Immature natural killer cell (primary cell): ENCODE results near the gene ZMYND8. TPM values are rescaled to one million over a fixed set of nuclear protein-coding genes. Genes with fewer than 3 reads are reported as not detected.
A peak's percentile ranks its signal among the peaks of the same experiment; 100 is the strongest.

Experiments used
- DNase-seq, 3 donors: peaks; one replicate each; pipeline ENCODE4 v3.0.0; 2022; ENCODE audit warnings: mixed read lengths in 1 of 3
- H3K27ac Mint-ChIP-seq, 6 donors: one replicate each; pipeline ENCODE4 v1.8.0; 2020; ENCODE audit warnings: mixed read lengths in 6 of 6, mild to moderate bottlenecking in 5 of 6, inconsistent platforms in 4 of 6, moderate library complexity in 3 of 6
- H3K27me3 Mint-ChIP-seq, 3 donors: one replicate each; pipeline ENCODE4 v1.8.0; 2020 to 2021; ENCODE audit warnings: low read depth in 3 of 3, mild to moderate bottlenecking in 3 of 3, mixed read lengths in 3 of 3, moderate library complexity in 3 of 3, inconsistent platforms in 1 of 3
- H3K36me3 Mint-ChIP-seq, 3 donors: one replicate each; pipeline ENCODE4 v1.8.0; 2020; ENCODE audit warnings: mixed read lengths in 3 of 3, inconsistent platforms in 2 of 3, mild to moderate bottlenecking in 2 of 3
- H3K4me1 Mint-ChIP-seq, 2 donors: one replicate each; pipeline ENCODE4 v1.8.0; 2020; ENCODE audit warnings: inconsistent platforms in 2 of 2, mild to moderate bottlenecking in 2 of 2, mixed read lengths in 2 of 2, moderate library complexity in 1 of 2
- H3K4me3 Mint-ChIP-seq, 5 donors: one replicate each; pipeline ENCODE4 v1.8.0; 2020; ENCODE audit warnings: mild to moderate bottlenecking in 5 of 5, mixed read lengths in 5 of 5, inconsistent platforms in 3 of 5, moderate library complexity in 3 of 5
- H3K9me3 Mint-ChIP-seq, 6 donors: one replicate each; pipeline ENCODE4 v1.8.0; 2020; ENCODE audit warnings: mild to moderate bottlenecking in 6 of 6, mixed read lengths in 6 of 6, inconsistent platforms in 4 of 6, moderate library complexity in 3 of 6
- polyA plus RNA-seq, 3 donors: library from polyadenylated mRNA; unstranded; fragments of 300-500 nt; fragmentation: Illumina TruSeq; gene quantifications; one replicate each; pipeline ENCODE4 v1.2.3, GENCODE V29; 2021

ZMYND8 gene
- polyA plus RNA-seq, 3 donors from 2014 or later, result 3.4 to 16.9 (median 5.1) TPM

GRCh38 chr20:47353692-47354463 lies 2.6 kb downstream of the ZMYND8 start:
- peak overlapping the region in 4 of 5 donors; percentile 82 to 94 (median 90) for H3K4me3 Mint-ChIP-seq
- H3K27ac Mint-ChIP-seq, result peak overlapping the region in 4 of 6 donors; percentile 97 to 100 (median 98)
- H3K9me3 Mint-ChIP-seq, result no peaks in the 10 kb centered on the region
- peaks cover 3 to 8% (median 5%) of the 10 kb centered on the region in 3 donors for H3K27me3 Mint-ChIP-seq
- no peak for DNase-seq
- H3K4me1 Mint-ChIP-seq, result peaks cover 0 to 21% of the 10 kb centered on the region in 2 donors
- peaks cover 0 to 3% (median 0%) of the 10 kb centered on the region in 3 donors for H3K36me3 Mint-ChIP-seq

- Mint-ChIP-seq H3K27me3 (peaks cover 3 to 8% (median 5%) of the 10 kb centered on the region in 3 donors), H3K4me1 (peaks cover 0 to 20% of the 10 kb centered on the region in 2 donors), H3K4me3 (peak overlapping the region in 4 of 5 donors; percentile 59 to 91 (median 85)), H3K27ac (peak overlapping the region in 3 of 6 donors; percentile 48 to 73 (median 54)), H3K9me3 (no peaks in the 10 kb centered on the region), H3K36me3 (peaks cover 0 to 3% (median 0%) of the 10 kb centered on the region in 3 donors)
- DNase-seq, result no peak
These were observed 3.2 kb downstream of the ZMYND8 start for GRCh38 chr20:47353239-47353691.

GRCh38 chr20:47352332-47353238 lies 3.9 kb downstream of the ZMYND8 start:
- peaks cover 0 to 5% (median 3%) of the 10 kb centered on the region in 3 donors for H3K36me3 Mint-ChIP-seq
- no peaks in the 10 kb centered on the region for H3K9me3 Mint-ChIP-seq
- H3K4me1 Mint-ChIP-seq, result peaks cover 0 to 14% of the 10 kb centered on the region in 2 donors
- H3K27me3 Mint-ChIP-seq, result peaks cover 3 to 8% (median 5%) of the 10 kb centered on the region in 3 donors
- peak overlapping the region in 1 of 5 donors; percentile 59 for H3K4me3 Mint-ChIP-seq
- DNase-seq, result no peak
- peak overlapping the region in 1 of 6 donors; percentile 33 for H3K27ac Mint-ChIP-seq

GRCh38 chr20:47351643-47352331 lies 4.7 kb downstream of the ZMYND8 start:
- peaks cover 0 to 11% of the 10 kb centered on the region in 2 donors for H3K4me1 Mint-ChIP-seq
- no peak overlapping the region for H3K4me3 Mint-ChIP-seq
- H3K9me3 Mint-ChIP-seq, result no peaks in the 10 kb centered on the region
- no peak overlapping the region for H3K27ac Mint-ChIP-seq
- DNase-seq, result no peak
- H3K27me3 Mint-ChIP-seq, result peaks cover 0 to 9% (median 5%) of the 10 kb centered on the region in 3 donors
- H3K36me3 Mint-ChIP-seq, result peaks cover 0 to 9% (median 8%) of the 10 kb centered on the region in 3 donors

- H3K27ac Mint-ChIP-seq, result no peak overlapping the region
- H3K36me3 Mint-ChIP-seq, result peaks cover 0 to 16% (median 13%) of the 10 kb centered on the region in 3 donors
- peaks cover 0 to 12% of the 10 kb centered on the region in 2 donors for H3K4me1 Mint-ChIP-seq
- no peak for DNase-seq
- H3K27me3 Mint-ChIP-seq, result peaks cover 0 to 5% (median 0%) of the 10 kb centered on the region in 3 donors
- H3K9me3 Mint-ChIP-seq, result no peaks in the 10 kb centered on the region
- no peak overlapping the region for H3K4me3 Mint-ChIP-seq
These were observed 5.6 kb downstream of the ZMYND8 start for GRCh38 chr20:47350691-47351545.

GRCh38 chr20:47350181-47350550 lies 6.3 kb downstream of the ZMYND8 start:
- DNase-seq, result no peak
- H3K4me3 Mint-ChIP-seq, result no peak overlapping the region
- no peaks in the 10 kb centered on the region for H3K9me3 Mint-ChIP-seq
- no peak overlapping the region for H3K27ac Mint-ChIP-seq
- peaks cover 1 to 17% (median 13%) of the 10 kb centered on the region in 3 donors for H3K36me3 Mint-ChIP-seq
- peaks cover 2 to 13% of the 10 kb centered on the region in 2 donors for H3K4me1 Mint-ChIP-seq
- H3K27me3 Mint-ChIP-seq, result peaks cover 0 to 2% (median 0%) of the 10 kb centered on the region in 3 donors

- Mint-ChIP-seq H3K4me3 (no peak overlapping the region), H3K9me3 (no peaks in the 10 kb centered on the region), H3K27ac (no peak overlapping the region), H3K36me3 (peaks cover 4 to 20% (median 13%) of the 10 kb centered on the region in 3 donors), H3K4me1 (peaks cover 6 to 15% of the 10 kb centered on the region in 2 donors), H3K27me3 (peaks cover 0 to 1% (median 0%) of the 10 kb centered on the region in 3 donors)
- DNase-seq, result no peak
These were observed 6.9 kb downstream of the ZMYND8 start for GRCh38 chr20:47349365-47350180.

GRCh38 chr20:47348539-47349142 lies 7.9 kb downstream of the ZMYND8 start:
- peaks cover 8 to 20% (median 17%) of the 10 kb centered on the region in 3 donors for H3K36me3 Mint-ChIP-seq
- H3K4me1 Mint-ChIP-seq, result peaks cover 16 to 21% of the 10 kb centered on the region in 2 donors
- DNase-seq, result no peak
- no peak overlapping the region for H3K27ac Mint-ChIP-seq
- H3K27me3 Mint-ChIP-seq, result peaks cover 0 to 1% (median 0%) of the 10 kb centered on the region in 3 donors
- no peaks in the 10 kb centered on the region for H3K9me3 Mint-ChIP-seq
- no peak overlapping the region for H3K4me3 Mint-ChIP-seq

- H3K27ac Mint-ChIP-seq, result peak overlapping the region in 4 of 6 donors; percentile 26 to 67 (median 48)
- H3K27me3 Mint-ChIP-seq, result peaks cover 0 to 1% (median 0%) of the 10 kb centered on the region in 3 donors
- DNase-seq, result no peak
- H3K4me3 Mint-ChIP-seq, result no peak overlapping the region
- no peaks in the 10 kb centered on the region for H3K9me3 Mint-ChIP-seq
- peaks cover 8 to 21% (median 17%) of the 10 kb centered on the region in 3 donors for H3K36me3 Mint-ChIP-seq
- peaks cover 24 to 29% of the 10 kb centered on the region in 2 donors for H3K4me1 Mint-ChIP-seq
These were observed 8.7 kb downstream of the ZMYND8 start for GRCh38 chr20:47347661-47348435.

- no peak for DNase-seq
- Mint-ChIP-seq H3K9me3 (no peaks in the 10 kb centered on the region), H3K36me3 (peaks cover 8 to 24% (median 14%) of the 10 kb centered on the region in 3 donors), H3K4me3 (no peak overlapping the region), H3K27ac (peak overlapping the region in 4 of 6 donors; percentile 36 to 68 (median 50)), H3K4me1 (peaks cover 28 to 32% of the 10 kb centered on the region in 2 donors), H3K27me3 (peaks cover 0 to 1% (median 0%) of the 10 kb centered on the region in 3 donors)
These were observed 10.3 kb downstream of the ZMYND8 start for GRCh38 chr20:47346172-47346571.

GRCh38 chr20:47345214-47345613 lies 11.3 kb downstream of the ZMYND8 start:
- H3K27me3 Mint-ChIP-seq, result peaks cover 0 to 1% (median 0%) of the 10 kb centered on the region in 3 donors
- DNase-seq, result no peak
- peaks cover 36 to 38% of the 10 kb centered on the region in 2 donors for H3K4me1 Mint-ChIP-seq
- H3K36me3 Mint-ChIP-seq, result peaks cover 11 to 24% (median 14%) of the 10 kb centered on the region in 3 donors
- no peaks in the 10 kb centered on the region for H3K9me3 Mint-ChIP-seq
- H3K4me3 Mint-ChIP-seq, result no peak overlapping the region
- H3K27ac Mint-ChIP-seq, result peak overlapping the region in 2 of 6 donors; percentile 73 to 78
